Lower leg skin (tissue), 4 donors: ENCODE measurements around the gene SERF1B. TPM values are rescaled to one million over a fixed set of nuclear protein-coding genes. Genes with fewer than 3 reads are reported as not detected.

ENCODE experiments used
- total RNA-seq, 4 donors: library from RNA; depleted of rRNA; stranded (reverse); fragments of >200 nt; gene quantifications; one replicate each; pipeline ENCODE4 v1.1.0, GENCODE V29; 2016

Gene SERF1B
- total RNA-seq, 4 donors from 2014 or later: 19.8 to 32.2 (median 27.3) TPM

Other genes starting within 250 kb of the SERF1B start
- 100 to 1,000 TPM in 1 of 4 donors, 10 to 100 TPM in 3; 23.4 to 238 (median 26.8) TPM for gene SMN2, start 24.4 kb downstream of the SERF1B start, total RNA-seq